Erythroblast (primary cell): ENCODE data around the gene MED12L.

Source experiments
- GATA1 ChIP-seq: IDR thresholded peaks from 2 replicates; pipeline ENCODE4 v1.6.1; 2011; ENCODE audit warnings: low read depth, mild to moderate bottlenecking, control low read depth, low read length, moderate library complexity
- POLR2A ChIP-seq: IDR thresholded peaks from 2 replicates; pipeline ENCODE4 v1.6.1; 2011; ENCODE audit warnings: mild to moderate bottlenecking, low read length

DNA sequence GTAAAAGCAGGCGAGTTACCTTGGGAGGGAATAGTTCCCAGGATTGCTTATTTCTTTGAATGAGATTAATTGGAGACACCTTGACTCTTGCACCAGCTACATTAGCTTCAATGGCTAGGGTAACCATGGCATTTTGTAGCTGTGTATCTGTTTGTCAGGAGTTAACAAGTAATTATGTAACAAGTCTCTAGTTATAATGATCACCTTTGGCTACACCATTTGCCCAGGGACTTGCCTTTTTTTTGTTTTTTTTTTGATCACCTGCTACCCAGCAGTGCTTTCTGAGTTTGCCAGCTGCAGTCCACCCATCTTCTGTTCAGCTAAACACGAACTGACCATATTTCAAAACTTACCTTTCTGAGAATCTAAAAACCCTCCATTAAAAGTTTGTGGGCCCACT, 2.2 kb downstream of the MED12L start:
- TF ChIP-seq POLR2A (no peak), GATA1 (no peak)
